Stomach (tissue), 4 donors: Measurements from ENCODE around the gene ITPR1.

Experiments
- CTCF ChIP-seq, 7 experiments: fragments of 450-650 bp in 4 of 7; fragments of 200-600 bp in 3 of 7; sonication (generic) in 3 of 7; IDR thresholded peaks; one replicate each; pipeline ENCODE4 v1.5.1; 2016 to 2019; ENCODE audit warnings: antibody characterized with exemption in 7 of 7, control low read depth in 2 of 7, mild to moderate bottlenecking in 1 of 7
- EP300 ChIP-seq: sonication (generic); formaldehyde crosslinking; IDR thresholded peaks from one replicate; pipeline ENCODE4 v1.6.1; 2017; ENCODE audit warnings: antibody characterized with exemption
- POLR2A ChIP-seq, 4 donors: fragments of 450-650 bp; IDR thresholded peaks; one replicate each; pipeline ENCODE4 v1.6.1; 2016; ENCODE audit warnings: antibody characterized with exemption in 4 of 4, control low read depth in 2 of 4, mild to moderate bottlenecking in 1 of 4, moderate library complexity in 1 of 4
- POLR2AphosphoS5 ChIP-seq, 3 donors: sonication (generic); formaldehyde crosslinking; IDR thresholded peaks; one replicate each; pipeline ENCODE4 v1.6.1; 2016; ENCODE audit warnings: antibody characterized with exemption in 3 of 3

- TF ChIP-seq POLR2AphosphoS5 (IDR thresholded peaks at IDR 0.05), result no peak
- no peak for TF ChIP-seq POLR2A (IDR thresholded peaks at IDR 0.05)
- no peak for TF ChIP-seq CTCF (IDR thresholded peaks at IDR 0.05)
- no peak for TF ChIP-seq EP300
These were observed 71.9 kb downstream of the ITPR1 start for GRCh38 chr3:4564928-4565586.
